Smooth muscle cell (in vitro differentiated cells): ENCODE data around the gene DNAJC28. TPM values are rescaled to one million over a fixed set of nuclear protein-coding genes. Genes with fewer than 3 reads are reported as not detected.

Source experiments
- DNase-seq: peaks from one replicate; lab custom pipeline; 2025; ENCODE audit not compliant: unreplicated experiment; lab: John Stamatoyannopoulos, UW
- H2AFZ ChIP-seq: fragments of 200-600 bp; sonication (generic); 2 replicates; pipeline ENCODE4 v1.6.0; 2016; ENCODE audit warnings: antibody characterized with exemption, low read depth, mild to moderate bottlenecking
- H3F3A ChIP-seq: fragments of 200-600 bp; sonication (generic); 2 replicates; pipeline ENCODE4 v1.6.0; 2017; ENCODE audit warnings: antibody characterized with exemption, low read depth
- H3K27ac ChIP-seq: fragments of 200-600 bp; sonication (generic); 2 replicates; pipeline ENCODE4 v1.5.1; 2016; ENCODE audit warnings: low read depth, mild to moderate bottlenecking
- H3K27me3 ChIP-seq: fragments of 200-600 bp; sonication (generic); 2 replicates; pipeline ENCODE4 v1.6.1; 2016; ENCODE audit warnings: low read depth, mild to moderate bottlenecking
- H3K36me3 ChIP-seq: fragments of 200-600 bp; sonication (generic); 2 replicates; pipeline ENCODE4 v1.5.1; 2016; ENCODE audit warnings: low read depth
- H3K4me1 ChIP-seq: fragments of 200-600 bp; sonication (generic); 2 replicates; pipeline ENCODE4 v1.5.1; 2016; ENCODE audit warnings: low read depth
- H3K4me2 ChIP-seq: fragments of 200-600 bp; sonication (generic); 2 replicates; pipeline ENCODE4 v1.6.0; 2016; ENCODE audit warnings: mild to moderate bottlenecking
- H3K4me3 ChIP-seq: fragments of 200-600 bp; sonication (generic); 2 replicates; pipeline ENCODE4 v1.5.1; 2016; ENCODE audit warnings: mild to moderate bottlenecking
- H3K79me2 ChIP-seq: fragments of 200-600 bp; sonication (generic); 2 replicates; pipeline ENCODE4 v1.6.0; 2016; ENCODE audit warnings: low read depth, mild to moderate bottlenecking
- H3K9ac ChIP-seq: fragments of 200-600 bp; sonication (generic); 2 replicates; pipeline ENCODE4 v1.6.0; 2016; ENCODE audit warnings: low read depth
- H3K9me3 ChIP-seq: fragments of 200-600 bp; sonication (generic); replicated peaks from 2 replicates; pipeline ENCODE4 v1.5.1; 2016; ENCODE audit warnings: low read depth
- H4K20me1 ChIP-seq: fragments of 200-600 bp; sonication (generic); 2 replicates; pipeline ENCODE4 v1.6.0; 2016; ENCODE audit warnings: low read depth
- CTCF ChIP-seq: fragments of 200-600 bp; sonication (generic); IDR thresholded peaks from 2 replicates; pipeline ENCODE4 v1.5.1; 2017; ENCODE audit warnings: borderline replicate concordance, mild to moderate bottlenecking, antibody characterized with exemption; ENCODE audit not compliant: insufficient read depth, poor library complexity, severe bottlenecking
- WGBS: methylation state at CpG from one replicate; pipeline ENCODE4 v1.1.7; 2016; ENCODE audit warnings: low lambda C conversion rate; 5-methylcytosine and 5-hydroxymethylcytosine counted together
- polyA plus RNA-seq: library from polyadenylated mRNA; unstranded; fragments of >200 nt; fragmentation: Nextera tagmentation; extraction: Ambion mirVana; gene quantifications from 2 replicates; pipeline ENCODE4 v1.2.1, GENCODE V29; 2016
- total RNA-seq: library from RNA; depleted of rRNA; stranded (reverse); fragments of >200 nt; gene quantifications from 2 replicates; pipeline ENCODE4 v1.2.3, GENCODE V29; 2014

Gene DNAJC28
- total and polyA plus RNA-seq, 2 experiments from 2014 or later = 0.85 to 1.3 TPM

- Histone ChIP-seq H3K79me2 (no peaks in the 10 kb centered on the region), H3K9me3 (no peaks in the 10 kb centered on the region), H3K27ac (no peak overlapping the region), H3K36me3 (no peaks in the 10 kb centered on the region), H3K4me3 (no peak overlapping the region), H3K9ac (no peak overlapping the region), H3K4me1 (no peaks in the 10 kb centered on the region), H4K20me1 (no peaks in the 10 kb centered on the region), H3K4me2 (no peak overlapping the region), H3F3A (no peaks in the 10 kb centered on the region), H3K27me3 (no peaks in the 10 kb centered on the region), H2AFZ (no peak overlapping the region)
- WGBS = 50% methylated on average over 2 of the region's 2 CpGs
- no peak for DNase-seq
- TF ChIP-seq CTCF = no peak
Measured at GRCh38 chr21:33444499-33444898, 47.0 kb downstream of the DNAJC28 start.

- WGBS = 90% methylated on average over 5 of the region's 5 CpGs
- no peak overlapping the region for H3K27ac ChIP-seq
- no peaks in the 10 kb centered on the region for H3K27me3 ChIP-seq
- no peak overlapping the region for H3K4me2 ChIP-seq
- H4K20me1 ChIP-seq = no peaks in the 10 kb centered on the region
- no peak overlapping the region for H3K4me3 ChIP-seq
- H3K79me2 ChIP-seq = no peaks in the 10 kb centered on the region
- H3K36me3 ChIP-seq = no peaks in the 10 kb centered on the region
- no peak overlapping the region for H3K9ac ChIP-seq
- TF ChIP-seq CTCF = no peak
- H3F3A ChIP-seq = no peaks in the 10 kb centered on the region
- no peak for DNase-seq
- no peaks in the 10 kb centered on the region for H3K9me3 ChIP-seq
- no peaks in the 10 kb centered on the region for H3K4me1 ChIP-seq
- no peak overlapping the region for H2AFZ ChIP-seq
Measured at GRCh38 chr21:33443194-33443593, 48.3 kb downstream of the DNAJC28 start.

DNA sequence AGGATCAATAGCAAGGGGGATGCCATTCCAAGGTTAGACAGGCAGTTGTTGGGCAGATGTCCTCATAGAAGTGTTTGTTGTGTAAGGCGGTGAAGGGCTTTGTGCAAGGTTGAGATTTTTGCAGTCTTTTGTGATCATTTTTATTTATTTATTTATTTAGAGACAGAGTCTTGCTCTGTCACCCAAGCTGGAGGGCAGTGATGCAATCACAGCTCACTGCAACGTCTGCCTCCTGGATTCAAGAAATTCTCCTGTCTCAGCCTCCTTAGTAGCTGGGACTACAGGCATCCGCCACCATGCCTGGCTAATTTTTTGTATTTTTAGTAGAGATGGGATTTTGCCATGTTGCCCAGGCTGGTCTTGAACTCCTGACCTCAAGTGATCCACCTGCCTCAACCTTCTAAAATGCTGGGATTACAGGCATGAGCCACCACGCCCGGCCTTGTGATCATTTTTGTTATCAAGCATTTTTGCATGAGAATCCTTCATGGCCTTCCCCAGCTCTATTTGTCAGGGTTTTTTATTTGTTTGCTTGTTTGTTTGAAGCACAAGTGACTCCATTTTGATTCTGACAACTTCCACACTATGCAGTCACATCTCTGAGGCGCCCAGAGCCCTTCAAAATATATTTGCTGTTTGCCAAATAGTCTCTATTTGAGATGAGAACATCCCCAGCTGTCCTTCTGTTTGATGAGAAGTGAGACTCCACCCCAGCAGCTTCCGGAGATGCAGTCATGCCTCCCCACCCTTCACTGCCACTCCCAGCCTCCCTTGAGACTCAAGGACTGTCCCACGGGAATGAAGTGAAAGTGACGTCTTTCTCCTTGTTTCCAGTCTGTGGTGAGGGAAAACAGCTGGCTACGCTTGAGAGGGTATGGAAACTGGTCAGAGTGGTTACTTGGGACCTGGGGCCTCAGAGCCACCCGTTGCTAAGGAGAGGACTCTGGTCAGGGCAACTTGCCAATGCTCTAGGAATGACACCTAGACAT lies 49.7 kb downstream of the DNAJC28 start:
- 75% methylated on average over 11 of the region's 11 CpGs for WGBS
- Histone ChIP-seq H3F3A (peaks cover 4% of the 10 kb centered on the region), H3K36me3 (peaks cover 6% of the 10 kb centered on the region), H3K9me3 (no peaks in the 10 kb centered on the region), H3K4me3 (no peak overlapping the region), H3K4me2 (no peak overlapping the region), H4K20me1 (peaks cover 1% of the 10 kb centered on the region), H3K27me3 (no peaks in the 10 kb centered on the region), H3K9ac (no peak overlapping the region), H3K4me1 (no peaks in the 10 kb centered on the region), H3K27ac (peak overlapping the region; percentile 16), H3K79me2 (no peaks in the 10 kb centered on the region), H2AFZ (no peak overlapping the region)
- DNase-seq = no peak
- no peak for TF ChIP-seq CTCF

Other genes starting within 250 kb of the DNAJC28 start
- gene IL10RB, start 225.3 kb downstream of the DNAJC28 start, total RNA-seq = 33.4 and 34.4 TPM in 2 replicates
- gene IL10RB, start 225.3 kb downstream of the DNAJC28 start, polyA plus RNA-seq = 35.2 and 40.2 TPM in 2 replicates
- 56.6 and 93.0 TPM in 2 replicates for gene IFNAR1, start 166.7 kb downstream of the DNAJC28 start, total RNA-seq
- gene IFNAR1, start 166.7 kb downstream of the DNAJC28 start, polyA plus RNA-seq = 36.7 and 37.1 TPM in 2 replicates
- 117 and 134 TPM in 2 replicates for gene IFNGR2, start 88.3 kb downstream of the DNAJC28 start, total RNA-seq
- 127 and 132 TPM in 2 replicates for gene IFNGR2, start 88.3 kb downstream of the DNAJC28 start, polyA plus RNA-seq
- 31.4 and 51.0 TPM in 2 replicates for gene TMEM50B, start 11.7 kb downstream of the DNAJC28 start, total RNA-seq
- gene TMEM50B, start 11.7 kb downstream of the DNAJC28 start, polyA plus RNA-seq = 29.9 and 42.9 TPM in 2 replicates
- gene GART, start 50.4 kb upstream of the DNAJC28 start, total RNA-seq = 38.3 and 62.1 TPM in 2 replicates
- 29.0 and 31.5 TPM in 2 replicates for gene GART, start 50.4 kb upstream of the DNAJC28 start, polyA plus RNA-seq
- gene SON, start 51.3 kb upstream of the DNAJC28 start, total RNA-seq = 164 and 304 TPM in 2 replicates
- gene SON, start 51.3 kb upstream of the DNAJC28 start, polyA plus RNA-seq = 286 and 404 TPM in 2 replicates
- gene DONSON, start 97.0 kb upstream of the DNAJC28 start, total RNA-seq = 39.9 and 41.7 TPM in 2 replicates
- 38.0 and 41.0 TPM in 2 replicates for gene DONSON, start 97.0 kb upstream of the DNAJC28 start, polyA plus RNA-seq
- gene CRYZL1, start 150.0 kb upstream of the DNAJC28 start, total RNA-seq = 36.7 and 48.3 TPM in 2 replicates
- gene CRYZL1, start 150.0 kb upstream of the DNAJC28 start, polyA plus RNA-seq = 37.7 and 39.9 TPM in 2 replicates
- gene ITSN1, start 150.8 kb upstream of the DNAJC28 start, total RNA-seq = 39.8 and 76.5 TPM in 2 replicates
- 36.4 and 41.8 TPM in 2 replicates for gene ITSN1, start 150.8 kb upstream of the DNAJC28 start, polyA plus RNA-seq